GM18498 (cell line): ENCODE results near the gene CDKN3.
"Not testable (repeated sequence)": the region's sequence is repeated elsewhere in the genome, so short reads cannot be mapped to it uniquely, and the experiment has no call there.

ENCODE experiments used
- ATAC-seq: cut with Tn5 transposase; IDR thresholded peaks from one replicate; pipeline ENCODE4 v1.9.1; 2021; ENCODE audit warnings: mild to moderate bottlenecking, moderate library complexity; ENCODE audit not compliant: unreplicated experiment

Gene CDKN3

DNA sequence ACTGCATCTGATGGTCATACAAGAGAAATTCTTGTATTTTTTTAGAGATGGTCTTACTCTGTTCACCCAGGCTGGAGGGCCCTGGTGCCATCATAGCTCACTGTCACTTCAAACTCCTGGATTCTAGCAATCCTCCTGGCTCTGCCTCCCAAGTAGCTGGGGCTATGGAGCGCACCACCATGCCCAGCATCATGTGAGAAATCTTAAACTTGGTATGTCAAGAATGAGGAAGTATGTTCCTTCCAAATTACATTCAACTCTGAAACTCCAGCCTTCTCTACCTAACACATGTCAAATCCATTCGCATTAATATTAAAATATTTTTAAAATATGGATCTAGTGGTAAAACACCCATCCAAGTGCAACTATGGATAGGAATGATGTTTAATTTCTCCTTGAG lies 27.5 kb upstream of the CDKN3 start:
- no peak for ATAC-seq

DNA sequence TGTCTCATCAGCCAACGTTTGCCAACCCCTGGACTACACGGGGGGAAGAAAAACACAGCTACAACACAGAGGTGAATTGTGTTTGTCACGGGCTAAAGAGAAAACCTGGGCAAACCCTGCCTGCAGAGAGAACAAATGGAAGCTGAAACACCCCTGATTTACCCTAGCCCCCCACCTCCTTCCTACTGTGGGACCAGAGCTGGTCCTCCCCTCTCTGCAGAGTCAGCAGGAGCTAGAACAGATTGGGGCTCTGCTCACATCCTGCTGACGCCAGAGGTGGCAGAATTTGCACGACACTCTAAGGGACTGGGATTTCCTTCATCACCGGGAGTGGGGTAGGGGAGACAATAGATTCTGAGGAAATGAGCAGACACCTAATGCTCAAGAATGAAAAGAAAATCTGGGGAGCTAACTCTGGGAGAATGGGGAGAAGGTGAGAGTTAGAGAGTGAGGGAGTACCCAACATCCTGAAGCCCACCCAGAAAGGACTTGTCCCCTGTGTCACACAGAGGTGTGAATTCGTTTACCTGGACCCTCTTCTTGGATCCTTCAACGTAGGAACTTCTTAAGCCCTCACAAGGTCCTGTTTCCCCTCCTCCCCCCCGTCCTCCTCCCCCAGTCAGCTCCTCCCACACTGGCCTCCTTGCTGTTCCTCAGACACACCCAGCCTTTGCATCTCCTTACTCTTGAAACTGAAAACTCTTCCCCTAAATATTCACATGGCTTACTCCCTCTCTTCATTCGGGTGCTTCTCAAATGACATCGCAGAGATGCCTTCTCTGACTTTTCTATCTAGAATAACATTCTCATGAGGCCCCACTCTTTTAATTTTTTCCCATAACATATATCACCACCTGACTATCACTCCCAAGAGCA lies 26.2 kb upstream of the CDKN3 start:
- ATAC-seq = no peak

DNA sequence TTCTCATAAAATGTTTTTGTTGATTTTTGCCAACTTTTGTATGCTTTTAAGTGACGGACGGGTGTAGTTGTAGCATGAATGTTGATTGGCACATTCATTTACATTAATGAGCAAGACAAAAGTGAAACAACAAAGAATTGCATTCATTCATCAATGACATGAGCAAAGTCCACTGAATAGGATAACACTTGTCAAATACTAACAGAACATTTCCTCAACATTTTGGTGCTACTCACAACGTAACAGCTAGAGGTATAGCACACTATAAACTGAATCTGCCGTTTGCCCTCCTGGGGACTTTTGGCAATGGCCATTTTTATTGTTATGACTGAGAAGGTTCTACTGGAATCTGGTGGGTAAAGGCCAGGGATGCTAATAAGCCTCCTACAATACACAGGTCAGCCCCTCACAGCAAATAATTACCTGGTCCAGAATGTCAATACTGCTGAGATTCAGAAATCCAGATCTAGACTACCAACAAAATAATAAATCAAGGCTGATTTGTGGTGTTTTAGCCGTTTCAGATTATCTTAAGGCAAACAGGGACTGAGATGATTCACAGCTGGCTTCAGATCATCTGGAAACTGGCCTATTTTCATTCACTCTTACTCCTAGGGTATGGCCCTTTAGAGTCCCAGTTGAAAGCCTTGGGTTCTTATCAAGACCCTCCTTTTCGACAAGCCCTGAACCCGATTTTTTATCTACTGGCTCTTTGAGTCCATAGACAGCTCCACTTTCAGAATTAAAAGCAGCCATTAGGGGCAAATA lies 22.5 kb upstream of the CDKN3 start:
- ATAC-seq = no peak

- ATAC-seq = no peak
Measured at GRCh38 chr14:54377501-54377900, 19.3 kb upstream of the CDKN3 start.

DNA sequence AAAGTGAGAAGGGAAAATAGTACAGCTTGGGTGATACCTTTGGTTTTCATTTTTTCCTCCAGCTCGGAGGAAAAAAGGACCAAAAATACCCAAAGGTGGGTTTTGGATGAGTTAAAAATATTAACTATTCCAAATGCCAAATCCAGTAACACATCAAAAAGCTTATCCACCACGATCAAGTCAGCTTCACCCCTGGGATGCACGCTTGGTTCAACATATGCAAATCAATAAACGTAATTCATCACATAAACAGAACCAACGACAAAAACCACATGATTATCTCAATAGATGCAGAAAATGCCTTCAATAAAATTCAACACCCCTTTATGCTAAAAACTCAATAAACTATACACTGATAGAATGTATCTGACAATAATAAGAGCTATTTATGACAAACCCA lies 17.9 kb upstream of the CDKN3 start:
- not testable (repeated sequence) for ATAC-seq

GRCh38 chr14:54380558-54380957 lies 16.2 kb upstream of the CDKN3 start:
- ATAC-seq = not testable (repeated sequence)

- no peak for ATAC-seq
Measured at GRCh38 chr14:54381821-54382220, 15.0 kb upstream of the CDKN3 start.

GRCh38 chr14:54383835-54384234 lies 13.0 kb upstream of the CDKN3 start:
- no peak for ATAC-seq

- no peak for ATAC-seq
Measured at GRCh38 chr14:54385556-54385955, 11.3 kb upstream of the CDKN3 start.

GRCh38 chr14:54387328-54387727 lies 9.5 kb upstream of the CDKN3 start:
- no peak for ATAC-seq

DNA sequence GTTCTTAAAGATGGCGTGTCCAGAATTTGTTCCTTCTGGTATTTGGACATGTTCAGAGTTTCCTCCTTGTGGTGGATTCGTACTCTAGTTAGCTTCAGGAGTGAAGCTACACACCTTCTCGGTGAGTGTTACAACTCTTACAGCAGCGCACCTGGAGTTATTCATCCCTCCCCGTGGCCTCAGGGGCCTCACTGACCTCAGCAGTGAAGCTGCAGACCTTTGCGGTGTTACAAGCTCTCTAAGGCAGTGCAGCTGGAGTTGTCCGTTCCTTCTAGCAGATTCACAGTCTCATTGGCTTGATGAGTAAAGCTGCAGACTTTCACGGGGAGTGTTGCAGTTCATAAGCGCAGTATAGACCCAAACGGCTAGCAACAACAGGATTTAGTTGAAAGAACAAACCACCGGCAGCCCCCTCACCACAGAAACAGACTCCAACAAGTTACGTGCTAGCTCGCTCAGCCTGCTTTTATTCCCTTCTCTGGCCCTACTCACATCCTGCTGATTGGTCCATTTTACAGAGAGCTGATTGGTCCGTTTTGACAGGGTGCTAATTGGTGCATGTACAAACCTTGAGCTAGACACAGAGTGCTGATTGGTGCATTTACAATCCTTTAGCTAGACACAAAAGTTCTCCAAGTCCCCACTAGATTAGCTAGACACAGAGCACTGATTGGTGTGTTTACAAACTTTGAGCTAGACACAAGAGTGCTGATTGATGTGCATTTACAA lies 4.5 kb upstream of the CDKN3 start:
- no peak for ATAC-seq

- ATAC-seq = not testable (repeated sequence)
Measured at GRCh38 chr14:54392986-54393884, 3.6 kb upstream of the CDKN3 start.

- no peak for ATAC-seq
Measured at GRCh38 chr14:54394596-54394995, 2.2 kb upstream of the CDKN3 start.

GRCh38 chr14:54395284-54395683 lies 1.5 kb upstream of the CDKN3 start:
- no peak for ATAC-seq

DNA sequence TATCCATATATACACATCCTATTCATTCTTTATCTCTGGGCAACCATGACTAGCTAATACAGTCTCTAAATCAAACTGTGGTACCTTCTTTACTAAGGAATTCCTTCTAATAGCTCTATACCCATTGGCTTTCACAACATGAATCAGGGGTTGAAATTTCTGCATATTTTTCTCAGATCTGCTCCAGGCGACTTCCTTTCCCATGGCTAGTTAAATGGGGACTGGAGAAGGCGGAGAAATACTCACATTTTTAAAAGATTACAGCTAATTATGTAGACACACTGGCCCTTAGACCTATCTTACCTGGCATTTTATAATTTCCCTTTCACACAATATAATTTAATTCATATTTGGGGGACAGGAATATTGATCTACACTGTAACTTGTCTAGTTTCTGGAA lies 1.1 kb upstream of the CDKN3 start:
- no peak for ATAC-seq

DNA sequence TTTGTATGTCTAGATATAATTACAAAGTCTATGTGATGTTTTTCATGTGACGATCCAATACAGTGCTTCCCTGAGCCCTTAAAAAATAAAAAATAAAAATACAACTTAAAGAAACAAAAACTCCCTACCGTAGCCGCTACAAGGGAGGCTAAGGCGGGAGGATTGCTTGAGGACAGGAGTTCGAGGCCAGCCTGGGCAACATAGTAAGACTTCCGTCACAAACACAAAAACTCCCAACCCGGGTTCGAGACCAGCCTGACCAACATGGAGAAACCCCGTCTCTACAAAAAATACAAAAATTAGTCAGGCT lies 669 bp upstream of the CDKN3 start:
- no peak for ATAC-seq

DNA sequence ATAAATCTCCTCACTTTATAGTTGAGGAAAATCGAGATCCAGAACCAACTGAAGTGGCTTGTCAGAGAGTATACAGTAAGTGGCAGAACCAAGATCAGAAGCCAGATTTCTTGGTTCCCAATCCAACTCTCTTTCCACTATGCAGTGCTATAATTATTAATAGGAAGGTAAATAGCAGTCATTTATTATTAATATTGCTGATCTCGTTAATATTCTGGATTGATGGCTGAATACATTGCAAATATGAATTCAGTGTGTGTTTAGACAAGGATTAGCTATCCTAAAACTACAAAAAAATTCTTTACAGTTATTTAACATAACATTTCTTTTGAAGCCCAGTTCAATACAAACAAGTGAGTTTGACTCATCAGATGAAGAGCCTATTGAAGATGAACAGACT lies 2.8 kb downstream of the CDKN3 start:
- ATAC-seq = no peak

GRCh38 chr14:54403401-54404005 lies 6.7 kb downstream of the CDKN3 start:
- ATAC-seq = not testable (repeated sequence)

GRCh38 chr14:54410215-54410614 lies 13.4 kb downstream of the CDKN3 start:
- no peak for ATAC-seq

GRCh38 chr14:54411371-54411770 lies 14.6 kb downstream of the CDKN3 start:
- no peak for ATAC-seq
